ENCODE results near the gene ALDH3B2.

Gene ALDH3B2

GRCh38 chr11:67613960-67614715 lies 60.3 kb downstream of the ALDH3B2 start:
- DNase-seq (ENCODE audit: low read depth in 2 of 2) = peak; percentile 80 to 84

GRCh38 chr11:67613313-67613959 lies 61.0 kb downstream of the ALDH3B2 start:
- DNase-seq (ENCODE audit: low read depth in 2 of 2) = no peak

GRCh38 chr11:67612751-67613150 lies 61.7 kb downstream of the ALDH3B2 start:
- no peak for DNase-seq (ENCODE audit: low read depth in 2 of 2)
